GM12872 (cell line): ENCODE data around the gene ZNHIT3.

Experiments used
- TF ChIP-seq, protein P1 (sequence below): IDR thresholded peaks from 3 replicates; pipeline ENCODE4 v1.5.1; 2011; ENCODE audit warnings: low read depth, mild to moderate bottlenecking, low read length, moderate library complexity; ENCODE audit not compliant: insufficient read depth

Gene ZNHIT3

DNA sequence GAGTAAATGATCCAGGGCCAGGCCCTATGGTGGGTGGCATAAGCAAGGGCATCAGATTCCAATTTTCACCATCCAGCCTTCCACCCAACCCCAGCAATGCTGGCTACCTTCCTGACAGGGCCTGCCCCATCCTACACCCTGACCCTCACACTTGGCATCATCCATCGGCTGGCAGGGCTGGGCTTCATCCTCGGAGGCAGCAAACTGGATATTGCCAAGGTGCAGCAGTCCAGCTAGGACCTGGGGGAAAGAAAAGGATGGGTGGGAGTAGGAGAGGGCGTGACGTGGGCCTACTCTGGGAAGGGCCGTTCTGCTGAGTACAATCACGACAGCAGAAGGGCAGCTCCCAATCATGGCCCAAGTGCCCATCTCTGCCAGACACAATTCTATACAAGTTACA is 24.7 kb downstream of the ZNHIT3 start:
- TF ChIP-seq, protein P1, sequence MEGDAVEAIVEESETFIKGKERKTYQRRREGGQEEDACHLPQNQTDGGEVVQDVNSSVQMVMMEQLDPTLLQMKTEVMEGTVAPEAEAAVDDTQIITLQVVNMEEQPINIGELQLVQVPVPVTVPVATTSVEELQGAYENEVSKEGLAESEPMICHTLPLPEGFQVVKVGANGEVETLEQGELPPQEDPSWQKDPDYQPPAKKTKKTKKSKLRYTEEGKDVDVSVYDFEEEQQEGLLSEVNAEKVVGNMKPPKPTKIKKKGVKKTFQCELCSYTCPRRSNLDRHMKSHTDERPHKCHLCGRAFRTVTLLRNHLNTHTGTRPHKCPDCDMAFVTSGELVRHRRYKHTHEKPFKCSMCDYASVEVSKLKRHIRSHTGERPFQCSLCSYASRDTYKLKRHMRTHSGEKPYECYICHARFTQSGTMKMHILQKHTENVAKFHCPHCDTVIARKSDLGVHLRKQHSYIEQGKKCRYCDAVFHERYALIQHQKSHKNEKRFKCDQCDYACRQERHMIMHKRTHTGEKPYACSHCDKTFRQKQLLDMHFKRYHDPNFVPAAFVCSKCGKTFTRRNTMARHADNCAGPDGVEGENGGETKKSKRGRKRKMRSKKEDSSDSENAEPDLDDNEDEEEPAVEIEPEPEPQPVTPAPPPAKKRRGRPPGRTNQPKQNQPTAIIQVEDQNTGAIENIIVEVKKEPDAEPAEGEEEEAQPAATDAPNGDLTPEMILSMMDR, result no peak

DNA sequence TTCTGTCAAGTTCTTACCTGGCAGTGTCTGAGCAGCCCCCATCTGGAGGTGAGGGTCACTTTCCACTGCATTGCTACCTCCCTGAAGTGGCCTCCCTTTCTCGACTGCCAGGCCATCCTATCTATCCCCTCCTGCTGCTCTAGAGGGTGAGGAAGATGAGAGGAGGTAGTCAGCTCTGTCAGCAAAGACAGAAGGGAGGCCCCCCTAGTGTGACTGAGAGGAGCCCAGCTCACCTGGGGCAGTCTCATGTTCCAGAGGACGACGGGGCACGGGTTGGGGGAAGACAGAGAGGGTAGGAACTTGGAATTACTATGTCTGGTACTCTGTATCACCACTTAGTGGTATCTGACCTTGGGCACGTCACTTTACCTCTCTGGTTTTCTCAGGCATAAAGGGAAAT is 26.2 kb downstream of the ZNHIT3 start:
- TF ChIP-seq, protein P1, result no peak

DNA sequence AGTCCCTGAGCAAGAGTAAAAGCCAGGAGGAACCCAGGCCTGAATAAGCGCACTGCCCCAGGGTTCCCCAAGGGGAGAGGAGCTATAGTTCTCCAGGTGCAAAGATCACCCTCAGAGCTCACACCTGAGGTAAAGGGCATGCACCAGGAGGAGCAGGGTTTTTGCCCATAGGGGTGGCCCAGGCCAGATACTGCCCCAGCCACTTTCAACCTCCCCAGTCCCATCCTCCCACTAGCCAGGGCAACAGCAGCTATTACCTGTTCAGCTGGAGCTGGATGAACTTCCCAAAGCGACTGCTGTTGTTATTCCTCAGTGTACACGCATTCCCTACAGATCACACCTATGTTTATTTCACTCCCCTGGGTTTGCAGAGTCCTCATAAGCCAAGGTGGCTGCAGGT is 28.4 kb downstream of the ZNHIT3 start:
- TF ChIP-seq, protein P1, result no peak

- TF ChIP-seq, protein P1, result no peak
Observed at GRCh38 chr17:36515837-36516236, 29.4 kb downstream of the ZNHIT3 start.

- TF ChIP-seq, protein P1, result no peak
Observed at GRCh38 chr17:36523113-36523512, 36.6 kb downstream of the ZNHIT3 start.

- TF ChIP-seq, protein P1, result no peak
Observed at GRCh38 chr17:36524428-36524876, 38.0 kb downstream of the ZNHIT3 start.

DNA sequence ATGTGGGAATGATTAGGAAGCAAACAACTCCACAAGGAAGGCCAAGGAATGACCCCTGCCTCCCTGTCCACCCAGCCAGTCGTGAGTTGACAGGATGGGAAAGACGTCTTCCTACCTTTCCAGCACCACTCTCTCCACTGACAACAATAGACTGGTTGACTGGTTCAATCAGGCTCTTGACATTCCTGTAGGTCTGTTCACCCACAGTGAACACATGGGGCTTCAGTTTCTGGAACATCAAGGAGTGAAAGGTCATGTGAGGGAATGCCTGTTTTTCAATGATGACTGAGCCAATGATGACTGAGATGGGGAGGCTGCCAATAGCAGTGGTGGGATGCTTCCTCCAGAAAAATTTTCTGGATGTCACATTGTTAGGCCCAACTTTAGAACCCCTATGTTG is 38.6 kb downstream of the ZNHIT3 start:
- TF ChIP-seq, protein P1, result no peak

DNA sequence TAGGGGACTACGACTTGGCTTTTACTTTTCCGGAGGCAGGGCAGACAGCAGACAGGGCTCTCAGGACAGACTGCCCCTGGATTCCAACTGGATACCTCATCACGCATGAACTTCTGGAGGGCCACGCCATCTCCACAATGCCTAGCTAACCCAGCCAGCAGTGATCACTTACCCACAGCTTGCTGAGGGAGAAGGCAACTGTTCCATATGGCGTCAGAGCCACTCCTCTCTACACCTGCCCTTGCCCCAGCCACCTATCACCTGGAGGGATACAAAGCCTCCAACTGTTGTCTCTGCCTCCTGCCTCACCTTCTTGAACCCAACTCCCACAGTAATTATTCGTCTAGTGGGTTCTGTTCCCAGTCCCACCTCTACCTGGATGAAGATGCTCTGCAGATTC is 39.4 kb downstream of the ZNHIT3 start:
- TF ChIP-seq, protein P1, result no peak
